HG03442 (cell line): ENCODE measurements around the gene PIGA.
"Not testable (repeated sequence)": the region's sequence is repeated elsewhere in the genome, so short reads cannot be mapped to it uniquely, and the experiment has no call there.

ENCODE experiments used
- ATAC-seq: cut with Tn5 transposase; IDR thresholded peaks from one replicate; pipeline ENCODE4 v1.9.1; 2021; ENCODE audit warnings: mild to moderate bottlenecking, moderate library complexity; ENCODE audit not compliant: unreplicated experiment

Gene PIGA

DNA sequence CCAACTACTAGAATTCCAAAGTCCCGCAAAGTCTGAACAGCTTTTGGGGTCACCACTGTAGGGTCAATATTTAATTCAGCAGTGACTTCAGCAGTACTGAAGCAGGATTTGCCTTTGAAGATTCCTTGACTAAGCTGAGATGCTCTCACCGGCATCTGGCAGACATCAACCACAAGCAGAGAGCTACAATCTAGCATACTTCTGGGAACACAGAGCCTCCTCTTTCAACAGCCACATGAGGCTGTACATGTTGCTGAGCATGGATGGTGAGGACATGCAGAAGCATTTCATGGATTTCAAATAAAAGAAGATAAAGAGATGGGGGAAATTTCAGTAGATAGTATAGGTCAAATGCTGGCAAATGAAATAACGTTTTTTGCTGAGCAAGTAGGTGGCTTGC, 13.3 kb downstream of the PIGA start:
- ATAC-seq = no peak

DNA sequence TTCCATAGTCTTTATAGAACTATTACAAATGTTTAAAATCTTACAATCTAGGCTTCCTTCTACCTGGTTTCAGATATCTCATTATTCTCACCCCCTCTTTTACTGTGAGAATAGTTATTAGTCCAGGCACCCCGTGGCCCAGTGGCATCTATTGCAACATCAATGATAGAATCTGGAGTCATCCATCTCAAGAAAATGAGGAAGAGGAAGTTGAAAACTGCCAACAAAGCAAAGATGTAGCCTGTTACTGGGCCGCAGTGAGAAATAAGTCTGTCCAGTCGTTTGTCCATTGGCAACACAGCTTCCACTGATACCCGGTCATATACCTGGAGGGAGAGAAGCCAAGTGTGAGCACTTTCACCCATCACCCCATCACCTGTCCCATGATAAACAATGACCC, 13.9 kb downstream of the PIGA start:
- no peak for ATAC-seq

DNA sequence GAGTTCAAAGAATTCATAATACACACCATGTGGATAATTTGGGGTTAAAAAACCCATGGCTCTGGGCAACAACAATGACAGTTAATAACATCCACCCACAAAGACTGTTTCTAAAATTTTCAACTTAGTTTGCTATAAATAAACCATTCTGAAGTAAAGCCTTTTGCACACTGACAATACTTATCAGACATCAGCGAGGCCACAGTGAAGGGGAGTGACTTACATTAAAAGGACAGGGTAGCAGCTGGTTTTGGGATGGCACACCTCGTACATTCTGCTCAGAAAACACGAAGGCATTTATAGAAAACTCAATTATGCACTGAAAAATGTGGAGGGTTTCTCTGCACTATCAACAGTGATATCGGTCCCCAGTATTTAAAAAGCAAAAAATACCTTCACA, 15.0 kb downstream of the PIGA start:
- ATAC-seq = no peak

DNA sequence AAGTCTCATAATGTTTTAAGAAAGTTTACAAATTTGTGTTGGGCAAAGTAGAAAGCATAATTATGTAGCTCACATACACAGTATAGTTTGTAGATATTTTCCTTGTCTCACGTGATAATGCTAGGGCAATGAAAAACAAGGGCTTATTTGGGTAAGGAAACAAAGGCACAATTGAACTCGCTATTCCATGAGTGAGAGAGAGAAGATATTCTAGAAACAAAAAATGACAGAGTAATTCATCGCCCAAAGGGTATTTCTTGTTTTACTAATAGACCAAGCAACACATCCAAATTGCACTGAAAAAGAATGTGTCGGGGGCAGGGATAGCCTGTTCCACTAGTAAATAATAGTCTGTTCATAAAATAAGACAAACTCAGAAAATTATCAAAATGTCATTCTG, 16.2 kb downstream of the PIGA start:
- no peak for ATAC-seq

DNA sequence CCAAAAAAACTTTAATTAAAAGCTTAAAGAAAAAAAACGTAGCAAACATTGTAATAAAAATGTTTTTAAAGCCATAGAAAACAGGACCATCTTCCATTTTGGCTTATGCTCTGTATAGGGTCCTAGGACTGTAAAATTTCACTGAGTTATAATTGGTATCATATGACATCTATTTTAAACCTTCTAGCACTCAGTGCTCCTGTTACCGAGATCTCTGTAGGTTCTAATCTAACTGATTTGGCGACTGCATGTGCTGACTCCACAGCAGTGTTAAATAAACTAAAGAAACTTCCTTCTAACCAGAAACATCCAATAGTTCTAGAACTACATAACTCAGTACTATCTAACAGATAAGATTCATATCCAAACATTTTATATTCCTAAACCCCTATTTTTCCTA, 19.8 kb downstream of the PIGA start, which contains the start of gene ASB11:
Gene ASB11, minus strand, starts transcription at position 132 of the 400 bp plus-strand sequence. Its CDS starts 35 bp downstream, at position 97.
- no peak for ATAC-seq

DNA sequence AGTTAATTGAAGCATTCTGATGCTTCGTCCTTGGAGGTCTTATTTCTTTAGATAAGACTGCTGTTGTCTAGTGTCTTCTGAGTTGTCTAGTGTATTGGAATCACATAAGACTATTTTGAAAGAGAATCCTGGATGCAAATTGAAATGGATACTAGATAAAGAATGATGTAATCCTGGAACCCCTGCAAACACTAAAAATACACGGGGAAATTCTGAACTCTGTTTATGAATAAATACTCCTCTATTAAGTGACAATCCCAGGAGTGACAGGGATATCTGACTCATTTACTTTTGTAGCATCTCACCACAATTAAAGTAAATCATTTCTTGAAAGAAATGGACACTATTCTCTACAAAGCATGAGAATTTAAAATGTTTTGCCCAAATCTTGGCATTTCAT, 20.9 kb downstream of the PIGA start:
- no peak for ATAC-seq

DNA sequence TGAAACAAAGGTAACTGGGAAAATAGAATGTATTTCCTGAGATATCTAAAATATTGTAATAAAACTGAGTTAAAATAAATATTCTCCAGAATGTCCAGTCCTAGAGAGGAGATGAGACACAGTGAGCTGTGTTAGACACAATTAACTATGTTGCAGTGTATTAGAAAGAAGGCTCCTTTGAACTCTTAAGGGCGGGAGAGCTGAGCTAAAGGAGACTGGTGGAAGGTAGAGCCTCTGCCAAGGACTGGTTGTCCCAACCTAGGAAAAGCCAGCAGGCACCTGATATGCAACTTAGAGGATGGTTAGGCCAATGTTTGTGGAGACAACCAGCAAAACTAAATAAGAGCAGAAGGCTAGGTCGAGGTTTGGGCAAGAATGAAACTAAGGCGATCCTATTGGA, 24.2 kb downstream of the PIGA start:
- ATAC-seq = no peak

DNA sequence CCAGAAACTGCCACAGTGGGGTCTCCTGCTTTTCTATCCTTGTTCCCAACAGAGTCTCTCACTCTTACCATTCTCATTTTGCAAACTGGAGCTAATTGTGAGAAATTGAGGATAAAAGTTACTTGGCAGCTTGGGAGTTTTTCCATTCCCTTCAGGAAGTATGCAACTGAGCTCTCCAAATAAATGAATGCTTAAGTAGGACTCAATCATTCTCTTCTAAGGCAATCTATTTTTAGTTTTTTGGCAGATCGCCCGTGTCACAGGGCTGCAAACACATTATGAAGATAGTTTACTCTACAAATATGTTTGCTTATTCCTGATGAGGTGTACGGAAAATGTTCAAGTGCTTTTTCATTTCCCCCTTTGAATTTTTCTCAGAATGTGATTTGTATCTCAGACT, 25.2 kb downstream of the PIGA start:
- ATAC-seq = no peak

DNA sequence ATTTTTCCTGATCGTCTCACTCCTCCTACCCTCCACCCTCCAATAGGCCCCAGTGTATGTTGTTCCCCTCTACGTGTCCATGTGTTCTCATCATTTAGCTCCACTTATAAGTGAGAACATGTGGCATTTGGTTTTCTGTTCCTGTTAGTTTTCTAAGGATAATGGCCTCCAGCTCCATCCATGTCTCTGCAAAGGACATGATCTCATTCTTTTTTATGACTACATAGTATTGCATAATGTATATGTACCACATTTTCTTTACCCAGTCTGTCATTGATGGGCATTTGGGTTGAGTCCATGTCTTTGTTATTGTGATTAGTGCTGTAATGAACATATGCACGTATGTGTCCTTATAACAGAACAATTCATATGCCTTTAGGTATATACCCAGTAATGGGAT, 29.4 kb downstream of the PIGA start:
- ATAC-seq = not testable (repeated sequence)

DNA sequence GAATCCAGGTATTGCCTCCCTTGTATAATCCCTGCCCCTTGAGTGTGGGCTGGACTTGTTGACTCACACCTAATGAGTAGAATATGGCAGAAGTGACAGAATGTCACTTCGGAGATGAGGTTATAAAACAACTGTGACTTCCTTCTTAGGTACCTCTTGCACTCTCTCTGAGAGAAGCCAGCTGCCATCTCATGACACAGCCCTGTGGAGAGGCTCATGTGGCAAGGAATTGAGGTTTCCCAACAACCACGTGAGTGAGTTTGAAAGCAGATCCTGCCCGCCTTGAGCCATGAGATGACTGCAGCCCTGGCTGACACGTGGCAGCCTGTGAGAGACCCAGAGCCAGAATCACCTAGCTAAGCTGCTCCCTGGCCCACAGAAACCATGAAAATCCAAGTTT, 33.4 kb downstream of the PIGA start:
- ATAC-seq = peak; percentile 57

DNA sequence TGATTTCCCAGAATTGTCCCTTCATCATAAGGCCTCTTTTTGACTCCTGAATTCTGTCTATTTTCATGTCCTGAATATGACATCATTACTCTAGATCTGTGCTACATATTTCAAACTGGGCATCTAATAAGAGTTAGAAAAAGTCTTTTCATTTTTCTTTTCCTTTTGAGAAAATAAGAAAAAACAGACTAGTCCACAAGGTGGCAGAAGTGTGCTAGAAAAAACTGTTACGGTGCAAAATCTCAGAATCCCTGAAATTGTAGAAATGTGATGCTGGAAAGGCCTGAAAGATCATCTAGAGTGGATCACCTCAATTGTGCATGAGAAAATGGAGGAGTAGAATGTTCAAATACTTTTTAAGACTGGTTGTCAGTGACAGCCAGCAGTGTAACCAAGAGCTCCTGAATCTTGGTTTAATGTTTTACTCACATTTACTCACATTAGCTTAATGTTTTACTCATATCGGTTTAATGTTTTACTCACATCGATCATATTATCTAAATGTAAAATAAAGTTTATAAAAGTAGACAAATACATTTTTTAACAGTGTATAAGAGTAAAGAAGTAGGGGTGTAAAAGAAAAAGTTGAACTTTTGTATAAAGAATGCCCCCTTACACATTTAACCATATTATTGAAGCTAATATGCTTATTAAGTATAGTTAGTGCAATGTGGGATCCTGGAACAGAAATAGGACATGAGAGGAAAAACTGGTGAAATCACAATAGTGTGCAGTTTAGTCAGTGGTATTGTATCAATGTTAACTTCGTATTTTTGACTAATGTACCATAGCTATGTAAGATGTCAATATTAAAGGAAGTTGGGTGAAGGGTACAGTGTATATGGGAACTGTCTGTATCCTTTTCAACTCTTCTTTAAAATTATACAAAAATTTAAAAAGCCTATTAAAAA, 35.1 kb downstream of the PIGA start:
- no peak for ATAC-seq

DNA sequence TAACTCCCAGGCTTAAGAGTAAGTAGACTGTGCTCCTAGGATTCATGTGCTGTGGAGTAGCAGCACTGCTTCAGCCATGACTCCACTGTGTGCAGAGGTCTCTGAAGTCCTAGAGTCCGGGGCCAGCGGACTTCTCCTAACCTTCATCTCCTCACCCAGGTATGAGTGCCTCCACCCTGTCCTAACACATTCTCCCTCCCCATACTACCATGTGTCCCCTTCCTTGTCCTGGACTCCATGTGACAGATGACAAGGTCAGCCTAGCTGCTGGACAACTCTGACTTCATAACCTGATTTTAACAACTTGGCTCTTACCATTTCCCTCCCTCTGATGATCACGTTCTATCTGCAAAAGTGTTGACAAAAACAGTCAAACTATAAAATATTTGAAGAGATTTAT, 36.5 kb downstream of the PIGA start:
- no peak for ATAC-seq

DNA sequence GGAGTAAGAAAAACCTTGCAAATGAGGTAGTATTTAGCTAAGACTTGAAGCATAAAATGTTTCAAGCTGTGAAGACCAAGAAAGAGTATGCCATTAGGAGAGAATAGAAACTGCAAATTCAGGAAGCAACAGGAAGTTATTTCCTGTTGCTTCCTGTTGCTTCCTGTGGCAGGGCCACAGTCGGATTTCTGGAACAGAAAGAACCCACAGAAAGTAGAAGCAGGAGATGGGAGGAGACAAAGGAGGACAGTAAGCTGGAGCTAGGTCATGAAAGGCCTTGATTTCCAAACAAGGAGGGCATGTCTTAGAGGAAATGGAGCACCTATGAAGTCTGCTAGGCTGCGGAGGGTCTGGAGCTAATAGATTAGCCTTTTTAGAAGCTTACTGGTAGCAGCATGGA, 37.1 kb downstream of the PIGA start:
- no peak for ATAC-seq

DNA sequence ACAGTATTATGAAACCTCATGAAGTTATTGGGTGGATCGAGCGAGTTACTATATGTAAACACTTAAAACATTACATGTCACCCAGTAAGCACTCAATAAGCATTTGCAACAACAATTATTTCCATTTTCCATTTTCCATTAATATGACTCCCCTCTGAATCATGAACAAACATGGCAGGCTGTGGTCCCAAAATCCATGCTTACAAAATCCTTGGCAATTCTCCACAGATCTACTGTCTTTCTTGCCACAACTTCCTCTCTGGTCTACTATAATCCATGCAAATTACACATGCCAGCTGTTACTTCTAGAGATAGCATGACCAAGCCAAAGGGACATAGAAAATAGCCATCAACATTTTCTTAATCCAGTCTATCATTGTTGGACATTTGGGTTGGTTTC, 41.9 kb downstream of the PIGA start:
- ATAC-seq = no peak

DNA sequence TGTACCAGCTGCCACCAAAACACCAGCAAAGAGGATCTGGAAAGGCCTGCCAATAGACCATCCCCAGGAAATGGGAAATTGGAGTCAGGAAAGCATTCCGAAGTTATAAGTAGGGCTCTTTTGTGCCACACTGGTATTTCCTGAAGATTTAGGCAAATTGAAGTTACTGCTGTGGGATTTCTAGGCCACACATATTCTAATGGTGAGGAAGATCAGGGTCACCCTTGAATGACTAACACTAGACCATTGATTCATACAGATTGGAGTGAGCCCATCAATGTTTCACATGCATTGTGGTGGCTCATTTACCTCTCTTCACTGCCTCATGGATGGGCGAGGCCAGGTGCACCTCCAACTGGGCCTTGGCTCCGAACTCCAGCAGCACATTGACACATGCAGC, 42.5 kb downstream of the PIGA start:
- ATAC-seq = no peak

DNA sequence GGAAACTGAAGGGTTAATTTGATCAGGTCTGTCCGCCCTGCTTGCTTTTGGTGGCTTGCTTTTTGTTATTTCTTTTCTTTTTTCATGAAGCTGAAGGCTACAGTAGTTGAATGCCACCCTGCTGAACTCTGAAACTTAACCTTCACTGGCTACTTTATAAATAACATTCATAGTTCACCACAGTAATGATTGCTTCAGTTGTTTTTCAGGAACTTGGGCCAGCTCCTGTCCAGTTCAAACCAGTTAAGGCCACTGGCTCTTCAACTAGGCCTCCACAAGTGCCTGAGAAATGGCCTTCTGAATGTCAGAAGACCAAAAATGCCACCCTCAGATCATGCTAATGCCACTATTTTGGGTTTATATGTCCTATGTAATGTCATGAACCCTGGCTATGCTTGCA, 57.7 kb downstream of the PIGA start:
- ATAC-seq = no peak

DNA sequence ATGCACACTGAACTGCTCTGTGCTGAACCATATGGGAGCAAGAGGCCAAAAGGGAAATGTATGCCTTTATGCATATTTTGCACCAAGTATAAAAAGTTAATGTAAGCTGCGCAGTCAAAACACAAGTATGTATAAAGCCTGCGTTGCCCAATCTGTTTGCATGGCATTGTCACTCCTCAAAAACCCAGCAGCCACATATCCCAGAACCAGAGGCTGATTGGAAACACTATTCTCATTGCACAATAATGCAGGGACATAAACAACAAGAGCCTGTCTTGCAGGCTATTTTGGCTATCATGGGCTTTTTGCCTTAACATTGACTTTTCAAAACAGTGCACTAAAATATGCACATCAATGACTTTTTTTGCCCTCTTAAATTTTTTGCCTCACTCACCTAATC, 60.4 kb downstream of the PIGA start:
- ATAC-seq = no peak

DNA sequence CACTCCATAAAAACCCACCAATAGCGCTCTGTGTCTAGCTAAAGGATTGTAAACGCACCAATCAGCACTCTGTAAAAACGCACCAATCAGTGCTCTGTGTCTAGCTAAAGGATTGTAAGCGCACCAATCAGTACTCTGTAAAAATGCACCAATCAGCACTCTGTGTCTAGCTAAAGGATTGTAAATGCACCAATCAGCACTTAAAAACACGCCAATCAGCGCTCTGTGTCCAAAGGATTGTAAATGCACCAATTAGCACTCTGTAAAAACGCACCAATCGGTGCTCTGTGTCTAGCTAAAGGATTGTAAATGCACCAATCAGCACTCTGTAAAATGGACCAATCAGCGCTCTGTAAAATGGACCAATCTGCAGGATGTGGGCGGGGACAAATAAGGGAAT, 62.0 kb downstream of the PIGA start:
- ATAC-seq = not testable (repeated sequence)

DNA sequence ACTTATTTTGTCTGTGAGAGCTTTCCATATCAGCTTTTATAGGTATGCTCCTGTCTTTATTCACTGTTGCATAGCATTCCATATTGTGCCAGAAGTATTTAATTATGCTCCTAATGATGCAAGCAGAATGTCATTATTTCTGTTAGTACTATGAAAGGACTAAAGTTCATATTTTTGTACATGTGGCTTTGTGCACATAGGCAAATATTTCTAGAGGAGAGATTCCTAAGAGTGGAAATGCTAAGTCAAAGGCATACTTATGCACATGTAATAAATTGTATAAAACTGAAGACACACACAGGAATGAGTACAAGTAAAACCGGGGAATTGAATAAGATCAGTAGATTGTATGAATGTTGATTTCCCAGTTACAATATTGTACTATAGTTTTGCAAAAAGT, 63.6 kb downstream of the PIGA start:
- ATAC-seq = no peak

DNA sequence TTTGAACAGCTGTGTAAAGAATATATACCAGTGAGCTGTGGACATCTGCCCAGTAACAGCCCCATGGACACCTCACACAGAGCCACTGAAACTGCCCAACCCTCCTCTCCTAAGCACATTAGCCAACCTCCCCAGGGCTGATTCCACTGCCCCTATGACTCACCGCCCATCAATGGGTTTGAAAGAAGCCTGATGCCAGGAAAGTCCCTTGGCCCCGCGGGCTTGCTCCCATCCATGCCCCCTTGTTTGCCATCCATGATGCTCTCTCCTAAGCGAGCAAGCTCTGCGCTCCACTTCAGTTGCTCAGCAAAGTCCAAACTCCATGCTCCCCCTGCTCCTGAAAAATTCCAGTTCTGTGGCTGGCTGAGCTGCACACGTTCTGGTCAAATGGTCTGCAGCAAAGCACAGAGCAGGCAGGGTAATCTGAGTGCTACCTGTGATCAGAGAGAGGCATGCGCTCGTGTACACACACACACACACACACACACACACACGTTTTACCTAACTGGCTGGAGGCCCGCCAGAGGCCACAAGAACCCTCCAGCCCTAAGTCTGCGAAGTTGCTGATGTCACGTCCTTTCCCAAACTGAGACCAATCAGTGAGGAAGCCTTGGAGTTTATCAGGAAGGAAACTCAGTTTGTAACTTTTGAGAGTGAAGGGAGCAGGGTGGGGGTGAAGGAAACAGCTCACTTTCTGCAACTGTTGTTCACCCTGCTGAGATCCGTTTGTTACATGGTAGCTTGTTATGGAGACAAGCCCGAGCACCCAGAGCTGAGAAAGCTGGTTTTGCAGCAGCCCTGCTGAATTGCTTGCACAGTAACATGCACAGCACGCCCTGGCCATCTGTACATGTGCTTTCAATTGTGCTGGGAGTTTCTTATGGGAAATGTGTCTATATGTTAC, 65.5 kb downstream of the PIGA start, which contains the start of gene ASB9:
Gene ASB9, minus strand, starts transcription at position 466 of the 904 bp plus-strand sequence. Its CDS starts 209 bp downstream, at position 257.
- no peak for ATAC-seq
